Activated CD4-positive, alpha-beta T cell treated with anti-CD3 and anti-CD28 coated beads, Interleukin-2, amount 50 U/mL, for 4 hours (primary cell): ENCODE data around the gene HMGN1.

Source experiments
- DNase-seq, 2 experiments: peaks; one replicate each; pipeline ENCODE4 v3.0.0-alpha.2; 2020

The HMGN1 gene

GRCh38 chr21:39326607-39327307 is 22.1 kb downstream of the HMGN1 start:
- no peak for DNase-seq

- no peak for DNase-seq
Measured at GRCh38 chr21:39325458-39325857, 23.4 kb downstream of the HMGN1 start.

- DNase-seq = no peak
Measured at GRCh38 chr21:39321424-39321823, 27.5 kb downstream of the HMGN1 start.

GRCh38 chr21:39319814-39320332 is 29.0 kb downstream of the HMGN1 start:
- no peak for DNase-seq

- no peak for DNase-seq
Measured at GRCh38 chr21:39319251-39319756, 29.6 kb downstream of the HMGN1 start.

GRCh38 chr21:39318091-39318959 is 30.6 kb downstream of the HMGN1 start:
- no peak for DNase-seq

- DNase-seq = no peak
Measured at GRCh38 chr21:39317134-39318090, 31.5 kb downstream of the HMGN1 start.

- no peak for DNase-seq
Measured at GRCh38 chr21:39316729-39317128, 32.2 kb downstream of the HMGN1 start.

- DNase-seq = no peak
Measured at GRCh38 chr21:39315603-39316445, 33.1 kb downstream of the HMGN1 start.

- DNase-seq = peak; percentile 17 to 30
Measured at GRCh38 chr21:39314143-39315027, 34.5 kb downstream of the HMGN1 start.

GRCh38 chr21:39313571-39314142 is 35.2 kb downstream of the HMGN1 start, which contains the start of gene BRWD1:
TSS of gene BRWD1 (minus strand) at chr21:39313632. CDS start at chr21:39313491, 141 bp downstream.
- peak; percentile 69 for DNase-seq

- peak; percentile 15 to 42 for DNase-seq
Measured at GRCh38 chr21:39313042-39313570, 35.8 kb downstream of the HMGN1 start.

GRCh38 chr21:39312112-39313041 is 36.5 kb downstream of the HMGN1 start:
- peak; percentile 93 to 94 for DNase-seq

- no peak for DNase-seq
Measured at GRCh38 chr21:39311164-39311563, 37.7 kb downstream of the HMGN1 start.

- no peak for DNase-seq
Measured at GRCh38 chr21:39307466-39307865, 41.4 kb downstream of the HMGN1 start.

- DNase-seq = no peak
Measured at GRCh38 chr21:39300587-39300986, 48.3 kb downstream of the HMGN1 start.

- no peak for DNase-seq
Measured at GRCh38 chr21:39296891-39297290, 52.0 kb downstream of the HMGN1 start.
